HG03175 (cell line): ENCODE results near the gene SLC38A7.
"Not testable (repeated sequence)": the region's sequence is repeated elsewhere in the genome, so short reads cannot be mapped to it uniquely, and the experiment has no call there.

Experiments
- ATAC-seq: cut with Tn5 transposase; IDR thresholded peaks from one replicate; pipeline ENCODE4 v1.9.1; 2021; ENCODE audit warnings: mild to moderate bottlenecking, moderate library complexity; ENCODE audit not compliant: unreplicated experiment

Gene SLC38A7

GRCh38 chr16:58679763-58680162, 4.8 kb downstream of the SLC38A7 start:
- no peak for ATAC-seq

GRCh38 chr16:58678716-58679115, 5.9 kb downstream of the SLC38A7 start:
- no peak for ATAC-seq

DNA sequence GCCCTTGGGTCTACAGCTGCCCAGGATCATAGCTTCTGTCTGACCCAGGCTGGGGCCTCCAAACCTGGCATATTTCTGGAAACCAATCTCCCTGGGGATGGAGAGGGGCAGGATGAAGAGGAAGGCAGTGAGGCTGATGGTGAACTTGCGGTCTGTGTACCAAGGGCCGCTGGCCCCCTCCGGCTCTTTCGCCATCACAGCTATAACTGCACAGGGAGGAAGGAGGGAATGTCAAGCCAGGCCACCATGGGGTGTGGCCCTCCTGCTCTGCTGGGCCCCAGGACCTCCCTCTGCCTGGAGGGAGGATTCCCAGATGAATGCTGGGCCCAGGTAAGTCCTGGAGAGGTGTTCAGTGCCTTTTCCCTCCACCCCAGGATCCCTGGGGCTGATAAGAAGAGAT, 6.3 kb downstream of the SLC38A7 start:
- no peak for ATAC-seq

GRCh38 chr16:58670946-58671583, 13.5 kb downstream of the SLC38A7 start:
- ATAC-seq, result no peak

DNA sequence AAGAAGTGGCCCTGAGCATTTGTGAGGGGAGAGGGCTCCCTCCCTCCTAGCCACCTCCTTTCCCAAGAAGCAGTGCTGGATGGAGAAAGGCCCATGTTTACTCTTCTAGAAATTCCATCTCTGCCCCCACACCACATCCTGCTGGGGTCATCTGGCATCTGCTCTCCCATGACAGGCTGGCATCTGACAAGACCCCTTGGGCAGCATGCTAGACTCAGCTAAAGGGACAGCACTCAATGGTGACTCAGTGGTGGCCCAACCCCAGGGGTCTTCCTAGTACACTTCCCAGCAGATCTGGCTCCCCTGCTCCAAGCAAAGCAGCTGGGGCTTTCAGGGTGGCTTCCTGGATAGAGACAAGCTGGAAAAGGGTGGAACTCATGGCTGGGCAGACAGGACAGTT, 14.4 kb downstream of the SLC38A7 start:
- no peak for ATAC-seq

GRCh38 chr16:58665200-58665599, 19.4 kb downstream of the SLC38A7 start:
- ATAC-seq, result no peak

DNA sequence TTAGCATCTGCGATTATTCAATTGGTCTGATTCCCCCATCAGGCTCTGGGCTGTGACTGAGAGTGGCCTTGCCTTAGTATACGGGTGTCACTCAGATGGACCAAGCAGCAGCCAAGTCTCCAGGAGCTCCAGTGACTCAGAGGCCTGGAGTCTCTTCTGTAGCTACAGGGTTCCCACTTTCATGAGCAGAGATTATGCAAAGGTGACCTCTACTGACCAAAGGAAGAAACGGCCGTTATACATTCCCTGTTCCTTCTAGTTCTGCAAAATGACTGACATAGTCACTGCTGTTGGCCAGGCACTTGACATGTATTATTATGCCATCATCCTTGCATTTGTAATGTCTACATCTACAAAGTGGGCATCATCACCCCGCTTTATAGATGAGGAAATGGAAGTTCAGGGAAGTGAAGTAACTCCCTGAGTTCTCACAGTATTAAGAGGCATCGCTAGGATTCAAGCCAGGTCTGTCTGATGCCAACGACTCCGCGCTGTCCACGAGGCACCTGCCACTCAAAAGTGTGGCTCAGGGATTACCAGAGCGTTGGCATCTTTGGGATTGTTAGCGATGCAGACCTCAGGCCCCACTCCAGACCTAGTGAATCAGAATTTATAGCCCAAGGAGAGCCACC, 23.3 kb downstream of the SLC38A7 start:
- peak; percentile 83 for ATAC-seq

GRCh38 chr16:58659911-58660310, 24.7 kb downstream of the SLC38A7 start:
- ATAC-seq, result not testable (repeated sequence)

DNA sequence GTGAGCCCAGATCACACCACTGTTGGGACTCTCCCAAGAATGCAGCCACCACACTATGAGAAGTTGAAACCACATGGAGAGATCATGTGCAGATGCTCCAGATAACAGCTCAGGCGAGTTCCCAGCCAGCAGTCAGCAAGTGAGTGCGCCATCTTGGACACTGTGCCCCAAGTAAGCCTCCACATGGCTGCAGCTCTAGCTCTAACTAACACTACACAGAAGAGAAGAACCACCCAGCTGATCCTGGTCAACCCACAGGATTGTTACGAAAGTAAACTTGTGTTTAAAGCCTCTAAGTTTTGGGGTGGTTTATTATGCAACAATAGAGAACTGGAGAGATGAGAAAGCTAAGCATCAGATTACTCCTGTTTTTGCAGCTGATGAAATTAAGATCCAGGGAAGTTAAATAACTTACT, 25.8 kb downstream of the SLC38A7 start:
- no peak for ATAC-seq

DNA sequence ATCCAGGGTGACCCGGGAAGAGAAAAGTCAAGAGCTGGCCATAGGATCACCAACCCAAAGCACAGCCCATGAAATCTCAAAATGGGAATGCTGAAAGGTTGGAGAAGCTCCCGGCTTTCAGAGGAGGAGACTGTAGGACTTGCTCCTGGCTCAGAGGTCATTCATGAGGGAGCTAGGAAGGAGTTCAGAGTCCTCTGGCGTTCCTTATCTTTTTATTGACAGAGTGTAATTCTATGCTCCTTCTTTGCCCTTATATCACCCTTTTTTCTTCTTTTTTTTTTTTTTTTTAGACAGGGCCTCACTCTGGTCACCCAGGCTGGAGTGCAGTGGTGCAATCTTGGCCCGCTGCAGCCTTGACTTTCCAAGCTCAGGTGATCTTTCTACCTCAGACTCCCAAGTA, 27.7 kb downstream of the SLC38A7 start:
- ATAC-seq, result no peak

- no peak for ATAC-seq
These were observed 29.4 kb downstream of the SLC38A7 start for GRCh38 chr16:58655215-58655596.

DNA sequence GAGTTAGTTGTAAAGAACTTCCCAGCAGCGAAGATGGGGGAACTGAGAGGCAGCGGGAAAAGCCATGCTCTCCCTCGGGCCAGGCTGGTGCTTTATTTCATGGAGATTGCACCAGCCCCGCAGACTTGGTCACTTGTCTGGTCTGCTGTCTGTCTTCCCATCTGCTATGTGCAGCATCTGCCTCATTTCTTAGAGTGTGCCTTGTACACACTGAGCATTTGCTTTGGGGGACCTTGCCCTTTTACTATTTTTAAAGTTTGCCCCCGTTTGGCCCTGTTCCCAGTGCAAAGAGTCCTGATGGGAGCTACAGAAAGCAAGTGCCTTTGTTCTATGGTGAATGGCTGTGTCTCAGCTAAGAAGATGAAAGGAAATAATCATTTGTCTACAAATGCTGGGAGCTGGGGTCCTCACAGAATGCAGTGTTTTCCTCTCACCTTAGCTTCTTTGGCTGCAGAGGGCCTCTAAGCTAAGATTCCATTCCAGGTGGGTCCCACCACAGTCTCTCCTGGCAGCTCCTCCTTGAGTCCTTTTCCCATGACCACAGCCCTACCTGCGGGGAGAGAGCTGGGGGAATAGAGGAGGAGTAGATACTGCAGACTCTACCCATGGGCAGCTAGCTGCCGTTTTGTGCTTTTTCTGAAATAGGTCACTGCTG, 29.9 kb downstream of the SLC38A7 start:
- no peak for ATAC-seq

DNA sequence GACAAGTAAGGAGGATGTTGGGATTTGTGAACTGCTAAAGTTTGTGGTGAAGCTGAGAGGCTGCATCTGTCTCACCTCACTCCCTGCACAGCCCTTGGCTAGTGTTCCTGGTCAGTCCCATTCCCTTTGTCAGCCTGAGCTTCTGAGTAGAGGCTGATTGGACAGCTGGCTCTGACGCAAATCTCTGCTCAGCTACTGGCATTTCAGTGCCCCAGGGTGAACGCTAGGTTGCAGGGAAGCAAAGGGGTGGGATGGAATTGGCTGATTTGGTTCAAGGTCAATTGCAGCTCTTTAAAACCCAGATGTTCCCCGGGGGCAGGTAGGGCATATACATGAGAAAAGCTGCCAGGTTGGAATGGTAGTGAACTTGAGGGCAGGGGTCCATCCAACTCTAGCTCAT, 31.8 kb downstream of the SLC38A7 start:
- ATAC-seq, result no peak

GRCh38 chr16:58651965-58652348, 32.6 kb downstream of the SLC38A7 start:
- no peak for ATAC-seq

DNA sequence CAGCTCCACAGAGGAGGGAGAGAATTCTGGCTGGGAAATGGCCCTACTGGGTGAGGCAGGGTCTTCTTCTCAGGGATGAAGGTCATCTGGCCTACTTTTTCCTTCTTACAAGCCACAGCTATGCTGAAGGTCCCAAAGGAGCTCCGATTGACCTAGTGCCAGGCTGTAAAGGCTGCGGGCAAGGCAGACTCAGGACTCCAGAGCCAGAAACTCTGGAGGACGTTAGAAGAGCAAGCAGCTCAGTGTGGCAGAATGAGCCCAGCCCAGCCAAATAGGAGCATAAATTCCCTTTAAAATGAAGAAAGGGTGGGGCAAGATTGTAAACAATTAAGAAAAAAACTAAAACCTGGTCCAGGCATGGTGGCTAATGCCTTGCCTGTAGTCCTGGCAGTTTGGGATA, 34.9 kb downstream of the SLC38A7 start:
- ATAC-seq, result no peak

GRCh38 chr16:58647107-58647506, 37.5 kb downstream of the SLC38A7 start:
- no peak for ATAC-seq

- ATAC-seq, result no peak
These were observed 39.6 kb downstream of the SLC38A7 start for GRCh38 chr16:58644765-58645487.

GRCh38 chr16:58644108-58644507, 40.5 kb downstream of the SLC38A7 start:
- ATAC-seq, result no peak

GRCh38 chr16:58640949-58641348, 43.6 kb downstream of the SLC38A7 start:
- no peak for ATAC-seq

- no peak for ATAC-seq
These were observed 44.7 kb downstream of the SLC38A7 start for GRCh38 chr16:58639836-58640235.

GRCh38 chr16:58639230-58639629, 45.3 kb downstream of the SLC38A7 start:
- no peak for ATAC-seq
